Activated T-cell treated with anti-CD3 and anti-CD28 coated beads, Interleukin-2, amount 50 U/mL, for 24 hours (primary cell): ENCODE measurements around the gene RD3L.
"Not testable (repeated sequence)": the region's sequence is repeated elsewhere in the genome, so short reads cannot be mapped to it uniquely, and the experiment has no call there.

Experiments
- DNase-seq: peaks from one replicate; pipeline ENCODE4 v3.0.0-alpha.2; 2020
- H3K27ac Mint-ChIP-seq: 2 replicates; pipeline ENCODE4 v1.8.0; 2020; ENCODE audit warnings: mild to moderate bottlenecking, mixed read lengths
- H3K27me3 Mint-ChIP-seq: 2 replicates; pipeline ENCODE4 v1.8.0; 2020; ENCODE audit warnings: mixed read lengths
- H3K36me3 Mint-ChIP-seq: 2 replicates; pipeline ENCODE4 v1.8.0; 2020; ENCODE audit warnings: low read depth, mixed read lengths
- H3K4me1 Mint-ChIP-seq: 2 replicates; pipeline ENCODE4 v1.8.0; 2020; ENCODE audit warnings: low read depth, mixed read lengths
- H3K4me3 Mint-ChIP-seq: 2 replicates; pipeline ENCODE4 v1.8.0; 2020; ENCODE audit warnings: mild to moderate bottlenecking, moderate library complexity, mixed read lengths
- H3K9me3 Mint-ChIP-seq: 2 replicates; pipeline ENCODE4 v1.8.0; 2020; ENCODE audit warnings: mixed read lengths

Gene RD3L

DNA sequence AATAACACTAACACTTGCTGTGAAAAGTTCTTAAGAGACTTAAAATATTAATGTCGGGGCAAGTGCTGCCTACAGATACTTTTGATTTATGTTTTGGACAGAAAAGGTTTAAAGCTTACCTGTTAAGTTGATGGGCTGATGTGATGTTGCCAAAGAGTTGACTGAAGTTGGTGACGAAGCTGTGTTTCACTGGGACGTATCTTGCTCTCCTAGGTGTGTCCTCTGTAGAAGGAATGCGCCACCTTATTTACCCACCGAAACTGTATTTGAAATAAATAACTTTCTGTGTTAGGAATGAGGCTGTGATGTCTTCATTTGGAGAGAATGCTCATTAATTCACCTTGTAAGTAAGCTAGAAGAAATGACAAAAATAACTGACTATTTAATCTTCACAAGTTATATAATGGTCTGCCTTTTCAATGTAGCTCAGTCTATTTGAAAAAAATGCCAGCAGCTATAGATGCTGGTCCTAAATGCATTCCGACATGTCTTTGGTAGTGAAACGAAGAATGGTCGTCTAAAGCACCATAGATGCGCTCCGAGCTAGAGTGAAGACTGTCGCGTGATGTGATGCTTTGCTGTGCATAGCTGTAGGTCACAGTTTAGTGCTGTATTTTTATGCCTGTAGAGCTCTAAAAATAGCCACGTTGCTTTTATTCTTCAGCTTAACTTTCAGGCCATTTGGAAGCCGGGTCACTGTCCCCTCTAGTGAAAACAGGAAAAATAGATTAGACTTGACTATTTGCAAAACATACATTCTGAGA is at the start of gene RD3L:
RD3L (minus strand) TSS at position 557 of the 764 bp plus-strand sequence. CDS start 834 bp downstream, outside the sequence.
- peaks cover 4% of the 10 kb centered on the region for H3K9me3 Mint-ChIP-seq
- H3K4me3 Mint-ChIP-seq: no peak within 1 kb of the TSS
- no peak within 1 kb of the TSS for H3K27ac Mint-ChIP-seq
- H3K4me1 Mint-ChIP-seq: no peaks in the 10 kb centered on the region
- DNase-seq: no peak
- peaks cover 49% of the 10 kb centered on the region for H3K27me3 Mint-ChIP-seq
- no peaks in the 10 kb centered on the region for H3K36me3 Mint-ChIP-seq

GRCh38 chr14:103989964-103990363 is 47.6 kb upstream of the RD3L start:
- no peak overlapping the region for H3K27ac Mint-ChIP-seq
- no peak for DNase-seq
- H3K4me3 Mint-ChIP-seq: no peak overlapping the region
- H3K9me3 Mint-ChIP-seq: peaks cover 16% of the 10 kb centered on the region
- H3K27me3 Mint-ChIP-seq: peaks cover 32% of the 10 kb centered on the region
- no peaks in the 10 kb centered on the region for H3K4me1 Mint-ChIP-seq
- H3K36me3 Mint-ChIP-seq: no peaks in the 10 kb centered on the region

- no peaks in the 10 kb centered on the region for H3K4me1 Mint-ChIP-seq
These were observed 46.7 kb upstream of the RD3L start for GRCh38 chr14:103989034-103989433.

DNA sequence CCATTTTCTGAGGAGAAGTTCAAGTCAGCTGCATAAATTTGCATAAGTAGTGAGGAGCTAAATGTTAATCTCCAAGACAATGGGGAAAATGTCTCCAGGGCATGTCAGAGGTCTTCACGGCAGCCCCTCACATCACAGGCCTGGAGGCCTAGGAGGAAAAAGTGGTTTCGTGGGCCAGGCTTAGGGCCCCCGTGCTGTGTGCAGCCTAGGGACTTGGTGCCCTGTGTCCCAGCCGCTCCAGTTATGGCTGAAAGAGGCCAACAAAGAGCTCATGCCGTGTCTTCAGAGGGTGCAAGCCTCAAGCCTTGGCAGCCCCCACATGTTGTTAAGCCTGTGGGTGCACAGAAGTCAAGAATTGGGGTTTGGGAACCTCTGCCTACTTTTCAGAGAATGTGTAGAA is 41.9 kb upstream of the RD3L start:
- no peak overlapping the region for H3K27ac Mint-ChIP-seq
- peaks cover 17% of the 10 kb centered on the region for H3K27me3 Mint-ChIP-seq
- H3K4me3 Mint-ChIP-seq: no peak overlapping the region
- H3K9me3 Mint-ChIP-seq: peaks cover 8% of the 10 kb centered on the region
- H3K36me3 Mint-ChIP-seq: no peaks in the 10 kb centered on the region
- no peak for DNase-seq
- H3K4me1 Mint-ChIP-seq: no peaks in the 10 kb centered on the region

More at GRCh38 chr14:103989034-103989433, 46.7 kb upstream of the RD3L start:
- Mint-ChIP-seq H3K27me3 (peaks cover 33% of the 10 kb centered on the region), H3K36me3 (no peaks in the 10 kb centered on the region), H3K27ac (no peak overlapping the region), H3K4me3 (no peak overlapping the region), H3K9me3 (peaks cover 16% of the 10 kb centered on the region)
- no peak for DNase-seq

DNA sequence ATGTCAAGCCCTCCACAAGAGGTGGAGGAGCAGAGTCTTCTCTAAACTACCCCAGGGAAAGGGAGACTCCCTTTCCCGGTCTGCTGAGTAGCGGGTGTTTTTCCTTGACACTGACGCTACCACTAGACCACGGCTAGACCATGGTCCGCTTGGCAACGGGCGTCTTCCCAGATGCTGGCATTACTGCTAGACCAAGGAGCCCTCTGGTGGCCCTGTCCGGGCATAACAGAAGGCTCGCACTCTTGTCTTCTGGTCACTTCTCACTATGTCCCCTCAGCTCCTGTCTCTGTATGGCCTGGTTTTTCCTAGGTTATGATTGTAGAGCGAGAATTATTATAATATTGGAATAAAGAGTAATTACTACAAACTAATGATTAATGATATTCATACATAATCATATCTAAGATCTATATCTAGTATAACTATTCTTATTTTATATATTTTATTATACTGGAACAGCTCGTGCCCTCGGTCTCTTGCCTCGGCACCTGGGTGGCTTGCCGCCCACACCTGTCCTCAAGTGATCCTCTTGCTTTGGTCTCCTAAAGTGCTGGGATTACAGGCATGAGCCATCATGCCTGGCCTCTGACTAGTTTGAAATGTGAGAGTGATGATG is 38.4 kb upstream of the RD3L start:
- H3K27me3 Mint-ChIP-seq, H3K4me3 Mint-ChIP-seq, H3K4me1 Mint-ChIP-seq, DNase-seq, H3K27ac Mint-ChIP-seq, H3K9me3 Mint-ChIP-seq, H3K36me3 Mint-ChIP-seq: not testable (repeated sequence)

- no peaks in the 10 kb centered on the region for H3K9me3 Mint-ChIP-seq
- no peaks in the 10 kb centered on the region for H3K4me1 Mint-ChIP-seq
- no peaks in the 10 kb centered on the region for H3K36me3 Mint-ChIP-seq
- no peaks in the 10 kb centered on the region for H3K27me3 Mint-ChIP-seq
- H3K4me3 Mint-ChIP-seq: no peak overlapping the region
- no peak for DNase-seq
- no peak overlapping the region for H3K27ac Mint-ChIP-seq
These were observed 32.2 kb upstream of the RD3L start for GRCh38 chr14:103974575-103974974.

DNA sequence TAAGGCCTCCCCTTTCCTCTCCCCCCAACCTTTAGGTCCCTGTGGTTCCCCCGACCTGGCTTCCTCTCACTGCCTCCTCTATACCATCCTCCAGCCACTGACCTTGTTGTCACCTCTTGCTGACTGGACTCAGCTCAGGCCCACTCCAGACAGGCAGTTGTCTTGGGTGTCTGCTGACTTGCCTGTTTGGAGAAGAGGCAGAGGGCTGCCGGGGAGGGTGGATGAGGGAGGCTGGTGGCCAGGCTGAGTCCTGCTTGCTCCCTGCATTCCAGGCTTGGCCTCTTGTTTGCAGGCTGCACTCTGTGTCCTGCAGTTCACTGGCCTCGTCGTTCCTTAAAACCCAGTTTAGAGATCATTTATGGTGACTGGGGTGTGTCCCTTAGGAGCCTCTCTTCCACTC is 31.0 kb upstream of the RD3L start:
- Mint-ChIP-seq H3K36me3 (no peaks in the 10 kb centered on the region), H3K9me3 (no peaks in the 10 kb centered on the region), H3K27ac (no peak overlapping the region), H3K4me1 (no peaks in the 10 kb centered on the region), H3K4me3 (no peak overlapping the region), H3K27me3 (no peaks in the 10 kb centered on the region)
- DNase-seq: no peak

DNA sequence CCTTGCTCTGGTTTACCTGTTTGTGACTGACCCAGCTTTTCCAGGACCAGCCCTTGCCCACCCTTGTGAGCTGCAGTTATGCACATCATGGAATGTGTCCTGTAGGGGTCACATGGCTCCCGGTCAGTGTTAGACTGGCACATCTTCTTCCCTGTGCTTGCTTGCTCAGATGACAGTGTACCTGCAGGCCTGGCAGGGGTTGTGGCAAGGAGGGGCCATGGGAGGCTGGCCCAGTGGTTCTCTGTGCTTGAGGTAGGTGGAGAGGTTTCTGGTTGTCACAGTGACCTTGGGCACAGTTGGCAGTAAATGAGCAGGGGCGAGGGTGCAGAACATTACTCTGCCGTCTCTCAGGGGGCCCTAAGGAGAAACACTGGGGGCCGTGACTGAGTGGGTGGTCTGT is 27.6 kb upstream of the RD3L start:
- Mint-ChIP-seq H3K9me3 (no peaks in the 10 kb centered on the region), H3K4me3 (no peak overlapping the region), H3K36me3 (no peaks in the 10 kb centered on the region), H3K27ac (no peak overlapping the region), H3K27me3 (peaks cover 4% of the 10 kb centered on the region), H3K4me1 (no peaks in the 10 kb centered on the region)
- DNase-seq: no peak

- H3K4me1 Mint-ChIP-seq: no peaks in the 10 kb centered on the region
- H3K27ac Mint-ChIP-seq: no peak overlapping the region
- no peaks in the 10 kb centered on the region for H3K36me3 Mint-ChIP-seq
- DNase-seq: no peak
- H3K4me3 Mint-ChIP-seq: no peak overlapping the region
- peaks cover 4% of the 10 kb centered on the region for H3K27me3 Mint-ChIP-seq
- no peaks in the 10 kb centered on the region for H3K9me3 Mint-ChIP-seq
These were observed 24.3 kb upstream of the RD3L start for GRCh38 chr14:103966631-103967030.

- H3K27me3 Mint-ChIP-seq: no peaks in the 10 kb centered on the region
- H3K4me3 Mint-ChIP-seq: no peak overlapping the region
- no peak overlapping the region for H3K27ac Mint-ChIP-seq
These were observed 19.7 kb upstream of the RD3L start for GRCh38 chr14:103961928-103962578.

GRCh38 chr14:103960457-103961055 is 18.2 kb upstream of the RD3L start:
- no peaks in the 10 kb centered on the region for H3K27me3 Mint-ChIP-seq

More at GRCh38 chr14:103961928-103962578, 19.7 kb upstream of the RD3L start:
- H3K36me3 Mint-ChIP-seq: no peaks in the 10 kb centered on the region
- H3K4me1 Mint-ChIP-seq: no peaks in the 10 kb centered on the region
- DNase-seq: no peak
- no peaks in the 10 kb centered on the region for H3K9me3 Mint-ChIP-seq

DNA sequence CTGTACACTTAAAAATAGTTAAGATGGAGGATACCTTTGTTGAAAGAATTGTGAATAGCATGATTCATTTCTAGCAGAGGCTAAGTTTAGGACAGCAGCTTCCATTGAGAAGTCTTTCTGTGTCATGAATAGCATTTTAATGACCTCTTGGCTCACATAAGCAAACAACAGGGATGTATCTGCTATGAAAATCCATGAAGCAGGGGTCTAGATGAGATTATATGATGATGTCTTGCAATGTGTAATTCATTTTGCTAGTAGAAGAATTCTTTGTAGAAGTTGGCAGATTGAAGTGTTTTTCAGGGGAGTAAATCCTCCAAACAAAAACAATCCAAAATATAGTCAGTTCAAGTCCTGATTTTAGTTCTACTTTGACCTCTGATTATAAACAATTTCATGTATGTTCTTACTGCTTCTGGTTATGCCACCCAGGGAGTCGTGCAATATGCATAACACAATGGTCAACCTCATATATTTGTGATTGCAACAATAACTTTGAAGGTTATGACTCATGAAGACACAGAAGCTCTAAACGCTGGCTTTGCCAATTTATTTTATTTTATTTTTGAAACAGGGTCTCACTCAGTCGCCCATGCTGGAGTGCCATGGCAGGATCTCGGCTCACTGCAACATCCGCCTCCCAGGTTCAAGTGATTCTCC is 6.9 kb upstream of the RD3L start:
- no peaks in the 10 kb centered on the region for H3K36me3 Mint-ChIP-seq
- no peaks in the 10 kb centered on the region for H3K4me1 Mint-ChIP-seq
- DNase-seq: no peak
- peaks cover 4% of the 10 kb centered on the region for H3K9me3 Mint-ChIP-seq
- H3K4me3 Mint-ChIP-seq: no peak overlapping the region
- no peak overlapping the region for H3K27ac Mint-ChIP-seq
- peaks cover 48% of the 10 kb centered on the region for H3K27me3 Mint-ChIP-seq

More at GRCh38 chr14:103960457-103961055, 18.2 kb upstream of the RD3L start:
- Mint-ChIP-seq H3K4me3 (no peak overlapping the region), H3K9me3 (no peaks in the 10 kb centered on the region), H3K36me3 (no peaks in the 10 kb centered on the region), H3K27ac (no peak overlapping the region), H3K4me1 (no peaks in the 10 kb centered on the region)
- DNase-seq: no peak

DNA sequence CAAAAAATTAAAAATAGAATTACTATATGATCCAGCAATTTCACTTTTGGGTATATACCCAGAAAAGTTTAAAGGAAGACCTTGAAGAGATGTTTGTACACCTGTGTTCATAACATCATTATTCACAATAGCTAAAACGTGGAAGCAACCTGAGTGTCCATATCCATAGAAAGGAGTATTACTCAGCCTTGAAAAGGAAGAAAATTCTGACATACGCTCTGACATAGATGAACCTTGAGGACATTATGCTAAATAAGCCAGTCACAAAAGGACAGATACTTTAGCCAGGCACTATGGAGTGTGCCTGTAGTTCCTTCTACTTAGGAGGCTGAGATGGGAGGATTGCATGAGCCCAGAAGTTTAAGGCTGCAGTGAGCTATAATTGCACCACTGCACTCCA is 6.1 kb upstream of the RD3L start:
- Mint-ChIP-seq H3K27me3 (peaks cover 47% of the 10 kb centered on the region), H3K4me1 (no peaks in the 10 kb centered on the region), H3K36me3 (no peaks in the 10 kb centered on the region), H3K4me3 (no peak overlapping the region), H3K27ac (no peak overlapping the region), H3K9me3 (peaks cover 4% of the 10 kb centered on the region)
- no peak for DNase-seq

GRCh38 chr14:103946975-103947374 is 4.6 kb upstream of the RD3L start:
- Mint-ChIP-seq H3K4me3 (no peak overlapping the region), H3K4me1 (no peaks in the 10 kb centered on the region), H3K27me3 (peaks cover 48% of the 10 kb centered on the region), H3K36me3 (no peaks in the 10 kb centered on the region), H3K9me3 (peaks cover 4% of the 10 kb centered on the region), H3K27ac (no peak overlapping the region)
- no peak for DNase-seq
